K562 (cell line): ENCODE results near the gene TTC24. TPM values are rescaled to one million over a fixed set of nuclear protein-coding genes. Genes with fewer than 3 reads are reported as not detected.
A peak's percentile ranks its signal among the peaks of the same experiment; 100 is the strongest.

Source experiments
- CBX1 ChIP-seq: sonication (generic); IDR thresholded peaks from 2 replicates; pipeline ENCODE4 v1.6.1; 2016; ENCODE audit warnings: antibody characterized with exemption, low read depth, mild to moderate bottlenecking
- CCNT2 ChIP-seq: IDR thresholded peaks from 2 replicates; pipeline ENCODE4 v1.6.1; 2011; ENCODE audit warnings: borderline replicate concordance, low read depth, mild to moderate bottlenecking, moderate library complexity, mixed read lengths, low read length; ENCODE audit not compliant: insufficient read length; ENCODE audit errors: extremely low read depth
- DIDO1 ChIP-seq: fragments of 450-650 bp; IDR thresholded peaks from 2 replicates; pipeline ENCODE4 v1.6.1; 2016; ENCODE audit warnings: low read depth, missing biosample characterization, missing genetic modification characterization
- HDAC8 ChIP-seq: fragments of 450-650 bp; IDR thresholded peaks from 2 replicates; pipeline ENCODE4 v1.6.1; 2016; ENCODE audit warnings: mild to moderate bottlenecking, missing genetic modification characterization, moderate library complexity, missing compliant biosample characterization
- MTF1 ChIP-seq: fragments of 250-450 bp; sonication (Bioruptor Pico); IDR thresholded peaks from 2 replicates; pipeline ENCODE4 v1.9.0; 2021; ENCODE audit warnings: moderate library complexity, mild to moderate bottlenecking, inconsistent platforms, borderline replicate concordance
- PHF21A ChIP-seq: fragments of 450-650 bp; IDR thresholded peaks from 2 replicates; pipeline ENCODE4 v1.6.1; 2017; ENCODE audit warnings: low read depth, borderline replicate concordance
- POLR2AphosphoS5 ChIP-seq: IDR thresholded peaks from 2 replicates; pipeline ENCODE4 v1.6.1; 2011; ENCODE audit warnings: mild to moderate bottlenecking, low read depth, low read length, moderate library complexity; ENCODE audit not compliant: control insufficient read depth, insufficient read depth
- SLC30A9 ChIP-seq: fragments of 250-450 bp; sonication (Bioruptor Pico); IDR thresholded peaks from 2 replicates; pipeline ENCODE4 v1.8.0; 2022; ENCODE audit warnings: mild to moderate bottlenecking, moderate library complexity
- SNRNP70 ChIP-seq: fragments of 200-400 bp; formaldehyde crosslinking; optimal IDR thresholded peaks from 2 replicates; pipeline ENCODE3; 2017; ENCODE audit warnings: low read depth, low read length
- STAG1 ChIP-seq: sonication (generic); formaldehyde crosslinking; IDR thresholded peaks from 2 replicates; pipeline ENCODE4 v1.5.0; 2020; ENCODE audit warnings: missing genetic modification reagents, borderline replicate concordance
- TEAD4 ChIP-seq, 2 experiments: sonication (generic) in 1 of 2; formaldehyde crosslinking in 1 of 2; IDR thresholded peaks; 2 replicates each; pipeline versions ENCODE4 v1.6.1 to v1.8.0; 2012 to 2022; ENCODE audit warnings: borderline replicate concordance in 1 of 2, inconsistent platforms in 1 of 2, low read length in 1 of 2, mild to moderate bottlenecking in 1 of 2, missing genetic modification reagents in 1 of 2
- ZNF3 ChIP-seq: fragments of 250-450 bp; sonication (Bioruptor Pico); IDR thresholded peaks from 2 replicates; pipeline ENCODE4 v1.5.0; 2021; ENCODE audit warnings: mild to moderate bottlenecking, moderate library complexity
- ZNF57 ChIP-seq: fragments of 450-650 bp; formaldehyde crosslinking; IDR thresholded peaks from 2 replicates; pipeline ENCODE4 v1.4.0; 2020; ENCODE audit warnings: mild to moderate bottlenecking, moderate library complexity
- ZNF644 ChIP-seq: fragments of 200-800 bp; sonication (Bioruptor generic); IDR thresholded peaks from 2 replicates; pipeline ENCODE4 v1.6.1; 2016; ENCODE audit warnings: low read depth, missing genetic modification characterization, missing compliant biosample characterization
- polyA plus RNA-seq, 8 experiments: library from polyadenylated mRNA; depleted of rRNA in 4 of 8; stranded (reverse) in 5 of 8; unstranded in 3 of 8; fragments of >200 nt; fragmentation: Nextera tagmentation in 2 of 8; fragmentation: Illumina TruSeq in 1 of 8; extraction: Ambion mirVana in 2 of 8; extraction: Trizol in 1 of 8; gene quantifications; 2 replicates each; pipeline versions ENCODE4 v1.2.1 to v1.2.3, GENCODE V29; 2011 to 2014; ENCODE audit warnings: inconsistent platforms in 1 of 8, missing spikeins in 1 of 8
- total RNA-seq, 7 experiments: library from RNA; depleted of rRNA in 6 of 7; stranded (reverse); fragments of >200 nt in 6 of 7; fragmentation: Illumina TruSeq in 2 of 7; extraction: Trizol in 2 of 7; gene quantifications; 2 replicates each; pipeline versions ENCODE4 v1.2.1 to v1.2.3, GENCODE V29; 2011 to 2021; ENCODE audit warnings: low replicate concordance in 1 of 7
- TF ChIP-seq, protein P1 (sequence below): sonication (generic); formaldehyde crosslinking; IDR thresholded peaks from 2 replicates; pipeline ENCODE4 v1.8.1; 2022; ENCODE audit warnings: missing genetic modification reagents
- TF ChIP-seq, protein P2 (sequence below): sonication (generic); formaldehyde crosslinking; IDR thresholded peaks from 2 replicates; pipeline ENCODE4 v1.8.0; 2022; ENCODE audit warnings: mild to moderate bottlenecking, missing genetic modification reagents
- TF ChIP-seq, protein P3 (sequence below), 3 experiments: IDR thresholded peaks in 2 of 3; conservative IDR thresholded peaks in 1 of 3; 2 replicates each; pipeline ENCODE4 v1.5.1; 2011 to 2012; ENCODE audit warnings: low read length in 3 of 3, mild to moderate bottlenecking in 3 of 3, control low read depth in 2 of 3, improper control_type of control experiment in 1 of 3, inconsistent platforms in 1 of 3, low read depth in 1 of 3, mixed read lengths in 1 of 3, moderate library complexity in 1 of 3; ENCODE audit not compliant: insufficient read depth in 2 of 3
- TF ChIP-seq, protein P4 (sequence below): sonication (generic); formaldehyde crosslinking; IDR thresholded peaks from 2 replicates; pipeline ENCODE4 v1.8.0; 2022; ENCODE audit warnings: mild to moderate bottlenecking, missing genetic modification reagents
- TF ChIP-seq, protein P5 (sequence below): fragments of 450-650 bp; IDR thresholded peaks from 2 replicates; pipeline ENCODE4 v1.6.1; 2017; ENCODE audit warnings: mild to moderate bottlenecking, moderate library complexity
- TF ChIP-seq, protein P6 (sequence below): fragments of 250-450 bp; sonication (Bioruptor Pico); IDR thresholded peaks from 2 replicates; pipeline ENCODE4 v1.5.0; 2021

TTC24 gene
- total and polyA plus RNA-seq, 9 of the 15 experiments (the other 6 are each of a cell fraction or from before 2014, with no cell fraction given), result not detected

DNA sequence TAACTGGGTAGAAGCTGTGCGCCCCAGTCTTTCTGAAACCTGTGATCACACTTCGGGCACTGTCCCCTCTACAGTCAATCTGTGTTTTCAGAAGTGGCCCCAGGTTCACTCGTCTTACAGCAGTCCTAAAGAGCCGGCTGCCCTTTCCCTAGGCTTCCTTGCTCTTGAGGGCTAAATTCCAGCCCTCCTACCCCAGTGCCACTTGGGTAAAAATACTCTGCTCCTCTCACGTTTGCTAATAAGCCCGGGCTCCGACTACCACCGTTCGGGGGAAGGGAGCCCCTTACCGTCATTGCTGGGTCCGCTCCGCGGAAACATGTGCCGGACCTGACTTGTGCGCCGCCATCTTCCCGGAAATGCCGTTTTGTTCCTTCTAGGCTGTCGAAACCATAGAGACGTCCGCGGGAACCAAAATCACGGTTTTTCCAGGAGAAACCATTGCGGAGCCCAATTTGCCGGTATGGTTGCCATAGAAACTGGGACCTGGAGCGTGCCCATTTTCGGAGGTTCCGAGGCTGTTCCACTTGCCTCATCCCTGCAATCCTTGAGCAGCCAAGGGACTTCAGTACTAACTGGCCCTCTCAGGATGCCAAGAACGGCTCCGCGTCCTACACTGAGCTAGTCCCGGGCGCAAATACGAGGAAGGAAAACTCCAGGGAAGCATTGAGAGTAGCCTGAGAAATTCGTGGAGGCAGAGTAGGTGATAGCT is 21.8 kb downstream of the TTC24 start, which contains the start of gene GPATCH4 (continued):
- TF ChIP-seq, protein P1, sequence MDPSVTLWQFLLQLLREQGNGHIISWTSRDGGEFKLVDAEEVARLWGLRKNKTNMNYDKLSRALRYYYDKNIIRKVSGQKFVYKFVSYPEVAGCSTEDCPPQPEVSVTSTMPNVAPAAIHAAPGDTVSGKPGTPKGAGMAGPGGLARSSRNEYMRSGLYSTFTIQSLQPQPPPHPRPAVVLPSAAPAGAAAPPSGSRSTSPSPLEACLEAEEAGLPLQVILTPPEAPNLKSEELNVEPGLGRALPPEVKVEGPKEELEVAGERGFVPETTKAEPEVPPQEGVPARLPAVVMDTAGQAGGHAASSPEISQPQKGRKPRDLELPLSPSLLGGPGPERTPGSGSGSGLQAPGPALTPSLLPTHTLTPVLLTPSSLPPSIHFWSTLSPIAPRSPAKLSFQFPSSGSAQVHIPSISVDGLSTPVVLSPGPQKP (CRISPR knock-in tag), result no peak
- TF ChIP-seq HDAC8, result no peak
- no peak for TF ChIP-seq SLC30A9 (CRISPR knock-in tag)
- TF ChIP-seq SNRNP70, result no peak
- TF ChIP-seq, protein P2, sequence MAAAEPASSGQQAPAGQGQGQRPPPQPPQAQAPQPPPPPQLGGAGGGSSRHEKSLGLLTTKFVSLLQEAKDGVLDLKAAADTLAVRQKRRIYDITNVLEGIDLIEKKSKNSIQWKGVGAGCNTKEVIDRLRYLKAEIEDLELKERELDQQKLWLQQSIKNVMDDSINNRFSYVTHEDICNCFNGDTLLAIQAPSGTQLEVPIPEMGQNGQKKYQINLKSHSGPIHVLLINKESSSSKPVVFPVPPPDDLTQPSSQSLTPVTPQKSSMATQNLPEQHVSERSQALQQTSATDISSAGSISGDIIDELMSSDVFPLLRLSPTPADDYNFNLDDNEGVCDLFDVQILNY, result no peak; the same call in 1 of the 2 replicates
- peak; percentile 82 for TF ChIP-seq POLR2AphosphoS5
- TF ChIP-seq STAG1 (CRISPR knock-in tag), result no peak
- TF ChIP-seq, protein P3, sequence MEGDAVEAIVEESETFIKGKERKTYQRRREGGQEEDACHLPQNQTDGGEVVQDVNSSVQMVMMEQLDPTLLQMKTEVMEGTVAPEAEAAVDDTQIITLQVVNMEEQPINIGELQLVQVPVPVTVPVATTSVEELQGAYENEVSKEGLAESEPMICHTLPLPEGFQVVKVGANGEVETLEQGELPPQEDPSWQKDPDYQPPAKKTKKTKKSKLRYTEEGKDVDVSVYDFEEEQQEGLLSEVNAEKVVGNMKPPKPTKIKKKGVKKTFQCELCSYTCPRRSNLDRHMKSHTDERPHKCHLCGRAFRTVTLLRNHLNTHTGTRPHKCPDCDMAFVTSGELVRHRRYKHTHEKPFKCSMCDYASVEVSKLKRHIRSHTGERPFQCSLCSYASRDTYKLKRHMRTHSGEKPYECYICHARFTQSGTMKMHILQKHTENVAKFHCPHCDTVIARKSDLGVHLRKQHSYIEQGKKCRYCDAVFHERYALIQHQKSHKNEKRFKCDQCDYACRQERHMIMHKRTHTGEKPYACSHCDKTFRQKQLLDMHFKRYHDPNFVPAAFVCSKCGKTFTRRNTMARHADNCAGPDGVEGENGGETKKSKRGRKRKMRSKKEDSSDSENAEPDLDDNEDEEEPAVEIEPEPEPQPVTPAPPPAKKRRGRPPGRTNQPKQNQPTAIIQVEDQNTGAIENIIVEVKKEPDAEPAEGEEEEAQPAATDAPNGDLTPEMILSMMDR (IDR thresholded peaks at IDR 0.05 in 2 of 3, conservative IDR thresholded peaks at IDR 0.05 in 1 of 3; ENCODE audit: insufficient read depth in 2 of 3, low read depth in 1 of 3, low read length in 3 of 3), result no peak
- TF ChIP-seq MTF1, result no peak
- no peak for TF ChIP-seq CBX1
- TF ChIP-seq ZNF3, result no peak
- TF ChIP-seq CCNT2, result no peak
- peak; percentile 88 for TF ChIP-seq DIDO1 (tag)
- no peak for TF ChIP-seq ZNF644 (tag)
- TF ChIP-seq TEAD4 (IDR thresholded peaks at IDR 0.05; ENCODE audit: low read length), result peak; percentile 64
- TF ChIP-seq TEAD4 (CRISPR knock-in tag; IDR thresholded peaks at IDR 0.05; ENCODE audit: borderline replicate concordance), result no peak
- TF ChIP-seq, protein P4, sequence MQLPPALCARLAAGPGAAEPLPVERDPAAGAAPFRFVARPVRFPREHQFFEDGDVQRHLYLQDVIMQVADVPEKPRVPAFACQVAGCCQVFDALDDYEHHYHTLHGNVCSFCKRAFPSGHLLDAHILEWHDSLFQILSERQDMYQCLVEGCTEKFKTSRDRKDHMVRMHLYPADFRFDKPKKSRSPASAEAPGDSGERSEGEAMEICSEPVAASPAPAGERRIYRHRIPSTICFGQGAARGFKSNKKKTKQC (CRISPR knock-in tag), result no peak
- TF ChIP-seq, protein P5, sequence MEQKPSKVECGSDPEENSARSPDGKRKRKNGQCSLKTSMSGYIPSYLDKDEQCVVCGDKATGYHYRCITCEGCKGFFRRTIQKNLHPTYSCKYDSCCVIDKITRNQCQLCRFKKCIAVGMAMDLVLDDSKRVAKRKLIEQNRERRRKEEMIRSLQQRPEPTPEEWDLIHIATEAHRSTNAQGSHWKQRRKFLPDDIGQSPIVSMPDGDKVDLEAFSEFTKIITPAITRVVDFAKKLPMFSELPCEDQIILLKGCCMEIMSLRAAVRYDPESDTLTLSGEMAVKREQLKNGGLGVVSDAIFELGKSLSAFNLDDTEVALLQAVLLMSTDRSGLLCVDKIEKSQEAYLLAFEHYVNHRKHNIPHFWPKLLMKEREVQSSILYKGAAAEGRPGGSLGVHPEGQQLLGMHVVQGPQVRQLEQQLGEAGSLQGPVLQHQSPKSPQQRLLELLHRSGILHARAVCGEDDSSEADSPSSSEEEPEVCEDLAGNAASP, result no peak
- peak; percentile 48; the same call in 1 of the 2 replicates for TF ChIP-seq PHF21A
- TF ChIP-seq, protein P6, sequence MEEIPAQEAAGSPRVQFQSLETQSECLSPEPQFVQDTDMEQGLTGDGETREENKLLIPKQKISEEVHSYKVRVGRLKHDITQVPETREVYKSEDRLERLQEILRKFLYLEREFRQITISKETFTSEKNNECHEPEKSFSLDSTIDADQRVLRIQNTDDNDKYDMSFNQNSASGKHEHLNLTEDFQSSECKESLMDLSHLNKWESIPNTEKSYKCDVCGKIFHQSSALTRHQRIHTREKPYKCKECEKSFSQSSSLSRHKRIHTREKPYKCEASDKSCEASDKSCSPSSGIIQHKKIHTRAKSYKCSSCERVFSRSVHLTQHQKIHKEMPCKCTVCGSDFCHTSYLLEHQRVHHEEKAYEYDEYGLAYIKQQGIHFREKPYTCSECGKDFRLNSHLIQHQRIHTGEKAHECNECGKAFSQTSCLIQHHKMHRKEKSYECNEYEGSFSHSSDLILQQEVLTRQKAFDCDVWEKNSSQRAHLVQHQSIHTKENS, result no peak
- TF ChIP-seq ZNF57 (CRISPR knock-in tag), result no peak
